GM10266 (cell line): ENCODE measurements around the gene HOXA10.

Experiments used
- DNase-seq: peaks from one replicate; pipeline ENCODE4 v3.0.0; 2012; ENCODE audit errors: extremely low spot score
- CTCF ChIP-seq: IDR thresholded peaks from 2 replicates; pipeline ENCODE4 v1.5.1; 2012; ENCODE audit warnings: mild to moderate bottlenecking, low read depth; ENCODE audit not compliant: control insufficient read depth, insufficient read depth; ENCODE audit errors: missing control alignments

HOXA10 gene

GRCh38 chr7:27123477-27124053 lies 50.6 kb downstream of the HOXA10 start:
- no peak for DNase-seq
- no peak for TF ChIP-seq CTCF

- no peak for DNase-seq
These were observed 51.1 kb downstream of the HOXA10 start for GRCh38 chr7:27123007-27123476.

GRCh38 chr7:27122077-27122910 lies 51.8 kb downstream of the HOXA10 start:
- no peak for TF ChIP-seq CTCF

More at GRCh38 chr7:27123007-27123476, 51.1 kb downstream of the HOXA10 start:
- no peak for TF ChIP-seq CTCF

GRCh38 chr7:27121684-27122076 lies 52.4 kb downstream of the HOXA10 start:
- DNase-seq = no peak
- TF ChIP-seq CTCF = no peak

More at GRCh38 chr7:27122077-27122910, 51.8 kb downstream of the HOXA10 start:
- no peak for DNase-seq
